ES-I3 (cell line): Measurements from ENCODE around the gene RBMS1.

Experiments used
- H3K36me3 ChIP-seq: 2 replicates; pipeline ENCODE4 v1.6.1; 2013; ENCODE audit warnings: mild to moderate bottlenecking, low read length, control low read depth, moderate library complexity; ENCODE audit not compliant: insufficient read depth
- H3K4me1 ChIP-seq: 2 replicates; pipeline ENCODE4 v1.6.1; 2013; ENCODE audit warnings: mild to moderate bottlenecking, control low read depth, low read length; ENCODE audit not compliant: insufficient read depth
- H3K9ac ChIP-seq: 2 replicates; pipeline ENCODE4 v1.6.1; 2013; ENCODE audit warnings: low read depth, mild to moderate bottlenecking, low read length, moderate library complexity
- H3K9me3 ChIP-seq: 2 replicates; pipeline ENCODE4 v1.6.1; 2013; ENCODE audit warnings: mild to moderate bottlenecking, low read length, moderate library complexity; ENCODE audit not compliant: control insufficient read depth, insufficient read depth

Gene RBMS1

DNA sequence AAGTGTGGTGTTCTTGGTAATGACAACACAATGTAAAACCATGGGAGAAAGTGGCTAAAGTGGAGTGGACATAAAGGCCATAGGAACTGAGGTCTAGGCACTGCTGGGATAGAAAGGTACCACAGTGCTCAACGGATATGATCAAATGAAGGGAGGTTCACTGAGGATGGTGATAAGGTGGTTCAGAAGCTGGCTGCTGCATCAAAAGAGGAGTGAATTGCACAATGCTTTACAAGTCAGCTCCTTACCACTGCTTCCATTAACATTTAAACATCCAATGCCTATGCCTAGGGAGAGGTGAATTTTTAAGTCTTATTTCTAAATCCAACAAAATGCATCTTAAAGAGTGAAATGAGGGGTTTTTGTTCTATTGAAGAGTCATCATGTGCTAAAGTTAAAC, 193.4 kb downstream of the RBMS1 start:
- Histone ChIP-seq H3K4me1 (peaks cover 10% of the 10 kb centered on the region), H3K9ac (no peak overlapping the region), H3K36me3 (no peaks in the 10 kb centered on the region; the same call in 1 of the 2 replicates), H3K9me3 (no peaks in the 10 kb centered on the region)

DNA sequence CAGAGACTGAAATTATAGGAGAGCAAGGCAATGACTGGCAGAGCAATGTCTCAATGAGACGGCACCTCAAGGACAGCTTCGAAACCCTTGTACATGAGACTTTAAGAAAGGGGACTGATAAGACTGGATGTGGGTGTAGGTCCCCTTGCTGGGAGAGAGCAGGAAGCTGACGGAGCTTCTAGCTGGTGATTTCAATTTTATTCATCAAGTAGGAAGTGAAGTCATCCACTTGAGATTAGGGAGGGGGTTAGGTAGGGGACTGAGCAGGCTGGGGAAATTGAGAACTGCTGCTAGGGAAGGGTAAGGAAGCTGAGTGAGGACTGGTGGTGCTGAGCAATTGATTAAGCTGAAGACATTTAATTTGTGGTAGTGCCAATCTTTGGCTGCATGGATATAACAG, 194.1 kb downstream of the RBMS1 start:
- H3K9ac ChIP-seq: no peak overlapping the region
- H3K9me3 ChIP-seq: no peaks in the 10 kb centered on the region
- H3K36me3 ChIP-seq: no peaks in the 10 kb centered on the region; the same call in 1 of the 2 replicates
- peaks cover 10% of the 10 kb centered on the region for H3K4me1 ChIP-seq

DNA sequence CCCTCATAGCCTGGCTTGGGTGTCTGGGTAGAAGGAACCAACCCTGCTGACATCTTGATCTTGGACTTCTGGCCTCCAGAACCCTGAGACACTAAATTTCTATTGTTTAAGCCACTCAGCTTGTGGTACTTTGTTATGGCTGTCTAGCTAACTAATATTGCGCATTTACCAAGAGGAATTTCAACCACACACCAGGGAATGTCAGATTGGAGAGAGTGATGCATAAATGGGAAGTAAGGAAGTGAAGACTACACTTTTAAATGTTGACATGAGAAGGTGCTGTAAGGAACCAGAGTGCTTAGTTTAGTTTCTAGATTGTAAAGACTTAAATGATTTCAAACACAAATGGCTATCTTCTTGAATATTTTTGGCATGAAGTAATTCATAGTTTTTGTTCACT, 194.6 kb downstream of the RBMS1 start:
- Histone ChIP-seq H3K9me3 (no peaks in the 10 kb centered on the region), H3K36me3 (no peaks in the 10 kb centered on the region; the same call in 1 of the 2 replicates), H3K9ac (no peak overlapping the region)

DNA sequence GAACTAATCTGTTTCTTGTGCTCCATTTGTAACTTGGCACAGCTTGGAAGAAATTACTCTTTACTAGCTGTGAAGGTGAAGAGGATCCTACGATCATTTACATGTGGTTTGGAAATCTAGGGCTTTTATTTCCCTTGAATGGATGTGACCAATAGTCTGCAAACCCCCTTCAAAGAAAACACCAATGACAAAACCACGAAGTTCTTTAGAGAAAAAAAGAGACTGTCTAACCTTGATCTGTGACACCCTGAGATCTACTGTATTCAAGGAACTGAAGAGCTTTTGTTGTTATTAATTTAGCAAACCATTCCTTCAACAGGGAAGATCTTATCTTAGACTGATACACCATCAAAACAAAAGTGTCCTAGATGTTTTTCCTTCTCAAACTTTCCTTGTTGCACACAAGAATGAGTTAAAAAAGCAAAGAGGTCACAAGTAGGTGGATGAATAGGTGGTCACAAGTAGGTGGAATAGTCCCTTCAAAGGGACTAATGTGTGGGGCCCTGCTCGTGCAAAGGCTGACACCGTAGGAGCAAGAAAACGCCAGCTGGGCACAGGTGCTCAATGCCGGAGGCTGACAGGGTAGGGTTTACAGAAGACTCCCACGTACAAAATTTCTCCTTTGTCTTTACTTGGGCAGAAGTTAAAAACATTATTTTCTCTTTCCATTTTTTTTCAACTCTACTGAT, 197.9 kb downstream of the RBMS1 start:
- Histone ChIP-seq H3K36me3 (no peaks in the 10 kb centered on the region; the same call in 1 of the 2 replicates), H3K9ac (no peak overlapping the region), H3K9me3 (no peaks in the 10 kb centered on the region), H3K4me1 (peaks cover 10% of the 10 kb centered on the region)

More for the DNA sequence above, 194.6 kb downstream of the RBMS1 start:
- H3K4me1 ChIP-seq: peaks cover 10% of the 10 kb centered on the region

DNA sequence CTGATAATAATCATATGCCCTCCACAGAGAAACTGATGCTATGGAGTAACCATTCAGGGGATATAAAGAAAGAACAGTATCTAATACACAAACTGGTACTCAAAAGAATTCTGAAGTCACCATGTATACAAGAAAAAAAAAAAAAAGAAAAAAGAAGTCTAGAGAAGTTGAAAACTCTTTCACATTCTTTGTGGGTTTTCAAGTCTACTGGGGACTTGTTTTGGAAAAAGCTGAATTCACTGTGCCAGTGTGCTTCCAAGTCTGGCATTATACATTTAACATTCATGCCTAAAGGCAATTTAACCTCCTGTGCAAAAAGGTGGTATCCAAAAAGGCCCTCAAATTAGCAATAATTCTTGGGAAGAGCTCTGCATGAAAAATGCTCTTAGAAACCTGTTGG, 198.7 kb downstream of the RBMS1 start:
- H3K36me3 ChIP-seq: no peaks in the 10 kb centered on the region; the same call in 1 of the 2 replicates
- H3K4me1 ChIP-seq: peaks cover 7% of the 10 kb centered on the region

DNA sequence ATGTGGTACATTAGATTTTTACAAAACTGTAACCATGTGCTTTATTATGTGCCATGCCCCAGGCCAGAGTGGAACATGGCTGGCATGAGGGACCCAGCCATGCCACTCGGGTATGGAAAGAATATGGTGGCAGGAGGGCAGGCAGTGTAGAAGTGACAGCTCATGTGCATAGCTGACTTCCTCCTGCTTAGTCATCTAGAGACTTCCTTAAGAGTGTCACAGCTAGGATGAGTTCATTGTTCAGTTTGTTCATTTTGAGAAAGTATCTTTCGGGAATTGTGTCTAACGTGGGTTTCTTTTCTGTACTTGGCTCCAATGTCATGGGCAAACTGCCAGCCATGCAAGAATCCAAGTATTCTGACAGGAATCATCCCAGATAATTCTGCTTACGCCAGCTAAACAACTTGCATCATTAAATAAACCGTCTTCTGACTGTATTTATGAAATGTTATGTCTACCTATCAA, 199.2 kb downstream of the RBMS1 start:
- no peak overlapping the region for H3K9ac ChIP-seq
- H3K9me3 ChIP-seq: no peaks in the 10 kb centered on the region
- no peaks in the 10 kb centered on the region; the same call in 1 of the 2 replicates for H3K36me3 ChIP-seq
- H3K4me1 ChIP-seq: peaks cover 2% of the 10 kb centered on the region

More for the DNA sequence above, 198.7 kb downstream of the RBMS1 start:
- Histone ChIP-seq H3K9me3 (no peaks in the 10 kb centered on the region), H3K9ac (no peak overlapping the region)

DNA sequence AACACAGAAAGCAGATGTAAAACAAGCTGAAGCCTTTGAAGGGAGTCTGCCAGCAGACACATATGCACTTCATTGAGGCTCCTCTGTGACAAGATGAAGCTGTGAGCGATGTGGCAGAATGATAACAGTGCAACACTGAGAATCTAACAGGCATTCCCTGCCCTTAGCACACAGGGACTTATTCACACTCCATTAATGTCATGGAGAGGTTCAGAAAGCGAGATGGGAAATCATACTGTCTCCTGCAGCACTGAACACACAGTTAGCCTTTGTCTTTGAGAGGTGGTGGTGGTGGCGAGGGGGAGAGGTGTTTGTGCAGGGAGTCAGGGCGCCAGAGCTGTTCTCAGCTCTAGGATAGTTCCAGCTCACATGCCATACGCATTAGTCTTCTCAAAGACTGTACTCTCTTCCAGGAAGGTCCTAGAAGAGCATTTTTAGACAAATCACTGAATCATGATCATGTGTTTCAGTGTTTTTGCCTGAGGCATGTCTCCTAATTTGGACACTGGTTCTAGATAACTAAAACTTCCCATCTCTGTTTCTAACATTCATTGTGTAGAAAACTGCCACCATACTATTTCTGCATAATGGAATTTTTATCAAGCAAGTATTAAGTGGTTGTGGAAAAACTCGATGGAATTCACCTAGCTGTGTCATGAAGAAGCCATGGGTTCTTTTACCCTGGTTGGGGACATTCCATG, 200.1 kb downstream of the RBMS1 start:
- no peaks in the 10 kb centered on the region; the same call in 1 of the 2 replicates for H3K4me1 ChIP-seq
- H3K9ac ChIP-seq: no peak overlapping the region
- no peaks in the 10 kb centered on the region for H3K9me3 ChIP-seq
- no peaks in the 10 kb centered on the region; the same call in 1 of the 2 replicates for H3K36me3 ChIP-seq

DNA sequence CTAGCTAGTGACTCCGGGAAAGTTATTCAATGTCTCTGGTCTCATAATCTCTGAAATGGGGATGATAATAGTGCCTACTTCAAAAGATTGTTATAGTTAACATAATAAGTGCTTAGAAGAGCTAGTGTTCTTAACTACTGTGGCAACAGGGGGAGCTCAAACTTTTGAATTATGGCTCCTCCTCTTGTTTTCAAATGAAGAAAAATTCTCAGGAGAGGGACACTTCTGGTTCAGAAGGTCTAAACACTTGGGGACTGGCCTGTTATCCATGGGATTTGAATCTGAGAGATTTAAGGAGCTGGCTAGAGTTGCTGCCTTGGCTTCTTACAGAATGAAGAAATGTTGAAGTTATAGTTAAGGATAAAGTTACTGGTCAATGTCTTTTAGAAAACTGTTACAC, 201.4 kb downstream of the RBMS1 start:
- Histone ChIP-seq H3K9ac (no peak overlapping the region), H3K9me3 (no peaks in the 10 kb centered on the region), H3K36me3 (no peaks in the 10 kb centered on the region), H3K4me1 (no peaks in the 10 kb centered on the region; the same call in 1 of the 2 replicates)

DNA sequence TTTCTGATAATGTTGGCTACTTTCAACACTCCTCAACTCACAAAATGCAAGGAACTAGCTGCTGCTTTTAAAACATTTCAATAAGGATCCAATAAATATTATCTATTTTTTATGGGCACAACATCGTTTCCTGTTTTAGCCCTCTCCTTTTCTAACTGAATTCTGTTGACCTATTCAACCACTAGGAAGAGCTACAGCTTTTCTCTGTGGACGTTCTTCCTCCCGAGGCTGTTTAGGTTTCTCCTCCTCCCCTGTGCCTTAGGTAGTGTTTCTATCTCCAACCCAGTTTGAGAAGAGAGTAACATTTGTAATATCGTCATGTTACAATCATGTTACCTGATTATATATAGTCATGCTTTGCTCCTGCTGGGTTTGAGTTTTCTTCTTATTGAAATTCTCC, 202.2 kb downstream of the RBMS1 start:
- Histone ChIP-seq H3K4me1 (no peaks in the 10 kb centered on the region; the same call in 1 of the 2 replicates), H3K9me3 (no peaks in the 10 kb centered on the region), H3K9ac (no peak overlapping the region), H3K36me3 (no peaks in the 10 kb centered on the region)

DNA sequence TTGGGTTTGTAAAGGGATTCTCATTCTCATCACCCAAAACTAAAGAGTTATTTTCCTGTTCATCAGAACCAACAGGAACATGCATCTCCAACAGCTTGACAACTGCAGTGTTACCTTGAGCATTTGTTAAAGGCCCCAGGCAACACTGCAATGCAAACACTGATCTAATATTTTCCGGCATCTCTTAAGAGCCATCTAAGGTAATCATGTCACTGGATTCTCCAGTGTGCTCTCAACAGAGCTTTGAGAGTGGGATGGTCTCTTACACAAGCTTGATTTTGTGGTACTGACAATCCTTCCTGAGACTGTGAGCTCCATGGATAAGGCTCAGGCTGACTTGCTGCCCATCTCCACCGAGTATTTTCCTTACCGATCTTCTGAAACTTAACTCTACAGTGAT, 203.0 kb downstream of the RBMS1 start:
- Histone ChIP-seq H3K9me3 (no peaks in the 10 kb centered on the region), H3K4me1 (no peaks in the 10 kb centered on the region; the same call in 1 of the 2 replicates), H3K9ac (no peak overlapping the region), H3K36me3 (no peaks in the 10 kb centered on the region)

DNA sequence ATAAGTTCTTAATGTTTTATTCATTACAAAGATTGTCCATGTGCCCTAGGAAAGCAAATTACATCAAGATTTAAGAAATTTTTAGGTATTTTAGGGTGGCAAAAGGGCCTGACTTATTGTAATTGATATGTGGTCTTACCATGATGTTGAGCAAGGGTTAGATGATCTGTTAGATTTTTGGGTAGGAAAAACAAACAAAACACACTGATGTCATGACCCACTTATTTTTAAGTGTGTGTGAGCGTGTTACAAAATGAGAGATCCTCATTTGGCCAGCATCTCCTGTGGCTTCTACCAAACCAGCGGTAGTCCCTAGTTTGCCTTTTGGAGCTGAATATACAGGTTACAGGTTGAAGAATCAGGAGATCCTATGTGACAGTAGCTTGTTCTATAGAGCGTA, 203.8 kb downstream of the RBMS1 start:
- H3K9ac ChIP-seq: no peak overlapping the region
- no peaks in the 10 kb centered on the region for H3K4me1 ChIP-seq
- H3K36me3 ChIP-seq: no peaks in the 10 kb centered on the region
- no peaks in the 10 kb centered on the region for H3K9me3 ChIP-seq

DNA sequence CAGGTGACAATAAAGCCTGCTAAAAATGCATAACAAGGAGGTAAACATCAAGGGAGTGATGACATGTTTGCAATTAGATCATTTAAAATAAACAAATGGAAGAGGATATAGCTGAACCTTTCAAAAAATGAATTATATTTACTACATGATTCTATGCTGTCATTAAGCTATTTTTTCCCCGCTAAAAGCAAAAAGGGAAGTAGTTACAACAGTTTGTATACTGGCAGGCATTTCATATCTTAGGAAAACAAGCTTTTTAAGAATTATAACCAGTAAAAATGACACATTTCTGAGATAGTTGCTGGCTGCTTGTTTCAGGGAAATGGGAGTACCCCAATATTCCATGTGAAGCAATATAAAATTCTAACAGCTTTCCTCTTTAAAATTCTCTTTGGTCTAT, 204.5 kb downstream of the RBMS1 start:
- Histone ChIP-seq H3K9ac (no peak overlapping the region), H3K36me3 (peaks cover 3% of the 10 kb centered on the region; the same call in 1 of the 2 replicates), H3K9me3 (no peaks in the 10 kb centered on the region), H3K4me1 (no peaks in the 10 kb centered on the region)

DNA sequence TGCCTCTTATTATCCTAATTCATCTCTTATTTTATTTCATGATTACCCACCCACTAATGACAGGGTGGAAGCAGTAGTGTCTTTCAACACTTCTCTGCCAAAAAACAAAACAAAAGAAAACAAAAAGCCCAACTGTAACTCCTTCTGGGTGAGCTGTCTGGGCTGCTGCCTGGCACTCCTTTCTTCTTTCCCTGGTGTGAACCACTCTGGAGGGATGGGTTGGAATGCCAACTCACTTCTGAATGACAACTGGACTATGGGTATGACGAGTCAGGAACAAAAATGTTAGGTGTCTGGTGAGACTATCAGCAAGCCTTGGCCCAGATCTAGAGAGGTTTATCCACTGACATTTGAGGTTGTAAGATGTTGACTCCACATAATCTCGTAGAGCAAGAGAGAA, 205.3 kb downstream of the RBMS1 start:
- no peaks in the 10 kb centered on the region for H3K4me1 ChIP-seq
- no peak overlapping the region for H3K9ac ChIP-seq
- H3K9me3 ChIP-seq: no peaks in the 10 kb centered on the region
- H3K36me3 ChIP-seq: peaks cover 4% of the 10 kb centered on the region; the same call in 1 of the 2 replicates

DNA sequence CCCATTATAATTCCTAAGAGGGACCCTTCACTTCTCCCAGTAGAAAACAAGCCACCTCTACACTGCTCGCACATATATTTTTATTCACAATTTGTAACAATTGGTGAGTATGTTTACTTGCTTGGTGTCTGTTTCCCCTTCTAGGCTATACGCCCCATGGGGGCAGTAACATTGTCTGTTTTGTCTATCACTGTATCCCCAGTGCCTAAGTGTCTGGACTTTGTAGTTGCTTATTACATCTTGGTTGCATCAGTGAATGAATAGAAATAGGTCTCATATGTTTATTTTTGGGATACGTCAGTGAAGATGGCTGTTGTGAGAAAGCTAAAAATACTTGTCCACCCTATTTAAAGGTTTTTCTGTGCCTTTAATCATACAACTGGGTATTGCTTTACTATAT, 206.1 kb downstream of the RBMS1 start:
- Histone ChIP-seq H3K36me3 (peaks cover 4% of the 10 kb centered on the region; the same call in 1 of the 2 replicates), H3K4me1 (no peaks in the 10 kb centered on the region), H3K9ac (no peak overlapping the region), H3K9me3 (no peaks in the 10 kb centered on the region)

DNA sequence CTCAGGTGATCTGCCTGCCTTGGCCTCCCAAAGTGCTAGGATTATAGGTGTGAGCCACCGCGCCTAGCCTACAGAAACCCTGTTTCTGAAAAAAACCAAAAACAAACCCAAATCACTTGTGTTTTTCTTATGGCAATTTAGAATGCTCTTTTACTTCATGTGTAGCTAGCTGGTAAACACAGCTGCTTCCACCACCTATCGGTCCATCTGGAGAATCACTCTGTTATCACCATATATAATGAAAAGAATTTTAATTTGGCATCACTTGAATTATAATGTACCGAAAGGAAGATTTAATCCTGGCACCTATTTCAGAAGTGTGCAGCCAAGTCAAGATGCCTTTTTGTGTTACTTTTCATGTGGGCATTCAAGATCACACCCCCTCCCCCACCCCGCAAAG, 207.1 kb downstream of the RBMS1 start:
- Histone ChIP-seq H3K9me3 (no peaks in the 10 kb centered on the region), H3K9ac (no peak overlapping the region), H3K4me1 (no peaks in the 10 kb centered on the region), H3K36me3 (peaks cover 4% of the 10 kb centered on the region; the same call in 1 of the 2 replicates)
